ENCODE data around the gene UQCC2.

The UQCC2 gene

GRCh38 chr6:33694977-33695376 is 16.5 kb downstream of the UQCC2 start:
- H3K4me3 ChIP-seq (ENCODE audit: low read length) = no peak overlapping the region
- no peak for DNase-seq (ENCODE audit: low read depth, low spot score)

- DNase-seq (ENCODE audit: low read depth, low spot score) = no peak
- H3K4me3 ChIP-seq (ENCODE audit: low read length) = no peak overlapping the region
Observed at GRCh38 chr6:33694401-33694931, 17.0 kb downstream of the UQCC2 start.

GRCh38 chr6:33693186-33694105 is 18.1 kb downstream of the UQCC2 start:
- no peak for DNase-seq (ENCODE audit: low read depth, low spot score)
- no peak overlapping the region for H3K4me3 ChIP-seq (ENCODE audit: low read length)

- no peak for DNase-seq (ENCODE audit: low read depth, low spot score)
- H3K4me3 ChIP-seq (ENCODE audit: low read length) = no peak overlapping the region
Observed at GRCh38 chr6:33692760-33693158, 18.7 kb downstream of the UQCC2 start.

- DNase-seq (ENCODE audit: low read depth, low spot score) = no peak
Observed at GRCh38 chr6:33692078-33692759, 19.3 kb downstream of the UQCC2 start.

GRCh38 chr6:33691456-33692077 is 19.9 kb downstream of the UQCC2 start:
- no peak for DNase-seq (ENCODE audit: low read depth, low spot score)
- no peak overlapping the region for H3K4me3 ChIP-seq (ENCODE audit: low read length)

More at GRCh38 chr6:33692078-33692759, 19.3 kb downstream of the UQCC2 start:
- H3K4me3 ChIP-seq (ENCODE audit: low read length) = no peak overlapping the region

GRCh38 chr6:33690766-33691165 is 20.7 kb downstream of the UQCC2 start:
- H3K4me3 ChIP-seq (ENCODE audit: low read length) = no peak overlapping the region
- DNase-seq (ENCODE audit: low read depth, low spot score) = no peak

GRCh38 chr6:33689879-33690278 is 21.6 kb downstream of the UQCC2 start:
- no peak for DNase-seq (ENCODE audit: low read depth, low spot score)
- no peak overlapping the region for H3K4me3 ChIP-seq (ENCODE audit: low read length)

GRCh38 chr6:33689148-33689494 is 22.4 kb downstream of the UQCC2 start:
- DNase-seq (ENCODE audit: low read depth, low spot score) = no peak
- no peak overlapping the region for H3K4me3 ChIP-seq (ENCODE audit: low read length)

- H3K4me3 ChIP-seq (ENCODE audit: low read length) = no peak overlapping the region
- DNase-seq (ENCODE audit: low read depth, low spot score) = no peak
Observed at GRCh38 chr6:33688451-33689147, 22.9 kb downstream of the UQCC2 start.

GRCh38 chr6:33688006-33688405 is 23.5 kb downstream of the UQCC2 start:
- no peak for DNase-seq (ENCODE audit: low read depth, low spot score)
- H3K4me3 ChIP-seq (ENCODE audit: low read length) = no peak overlapping the region

- no peak overlapping the region for H3K4me3 ChIP-seq (ENCODE audit: low read length)
- no peak for DNase-seq (ENCODE audit: low read depth, low spot score)
Observed at GRCh38 chr6:33686981-33687975, 24.2 kb downstream of the UQCC2 start.

GRCh38 chr6:33686225-33686924 is 25.1 kb downstream of the UQCC2 start:
- no peak overlapping the region for H3K4me3 ChIP-seq (ENCODE audit: low read length)
- no peak for DNase-seq (ENCODE audit: low read depth, low spot score)

GRCh38 chr6:33685411-33686224 is 25.9 kb downstream of the UQCC2 start:
- DNase-seq (ENCODE audit: low read depth, low spot score) = no peak
- no peak overlapping the region for H3K4me3 ChIP-seq (ENCODE audit: low read length)

GRCh38 chr6:33684983-33685382 is 26.5 kb downstream of the UQCC2 start:
- DNase-seq (ENCODE audit: low read depth, low spot score) = no peak
- no peak overlapping the region for H3K4me3 ChIP-seq (ENCODE audit: low read length)

GRCh38 chr6:33684428-33684896 is 27.0 kb downstream of the UQCC2 start:
- no peak for DNase-seq (ENCODE audit: low read depth, low spot score)

More at GRCh38 chr6:33684428-33684896, 27.0 kb downstream of the UQCC2 start:
- no peak overlapping the region for H3K4me3 ChIP-seq (ENCODE audit: low read length)
